GM13977 (cell line): ENCODE results near the gene CNTNAP1.

Source experiments
- DNase-seq: peaks from one replicate; pipeline ENCODE4 v3.0.0; 2012; ENCODE audit warnings: low spot score
- in situ Hi-C: fragments of 300-500 bp; cut with MboI; formaldehyde crosslinking; loops from one replicate; pipeline ENCODE4 v1.12.0; 2022; ENCODE audit warnings: low sequenced_read_pairs, low pct_unique_long_range_greater_than_20kb, mixed read lengths, inconsistent platforms; ENCODE audit not compliant: unreplicated experiment
- TF ChIP-seq, protein P1 (sequence below): IDR thresholded peaks from 2 replicates; pipeline ENCODE4 v1.5.1; 2012; ENCODE audit warnings: mild to moderate bottlenecking, control low read depth; ENCODE audit not compliant: insufficient read depth; ENCODE audit errors: extremely low read depth, missing control alignments

The CNTNAP1 gene

DNA sequence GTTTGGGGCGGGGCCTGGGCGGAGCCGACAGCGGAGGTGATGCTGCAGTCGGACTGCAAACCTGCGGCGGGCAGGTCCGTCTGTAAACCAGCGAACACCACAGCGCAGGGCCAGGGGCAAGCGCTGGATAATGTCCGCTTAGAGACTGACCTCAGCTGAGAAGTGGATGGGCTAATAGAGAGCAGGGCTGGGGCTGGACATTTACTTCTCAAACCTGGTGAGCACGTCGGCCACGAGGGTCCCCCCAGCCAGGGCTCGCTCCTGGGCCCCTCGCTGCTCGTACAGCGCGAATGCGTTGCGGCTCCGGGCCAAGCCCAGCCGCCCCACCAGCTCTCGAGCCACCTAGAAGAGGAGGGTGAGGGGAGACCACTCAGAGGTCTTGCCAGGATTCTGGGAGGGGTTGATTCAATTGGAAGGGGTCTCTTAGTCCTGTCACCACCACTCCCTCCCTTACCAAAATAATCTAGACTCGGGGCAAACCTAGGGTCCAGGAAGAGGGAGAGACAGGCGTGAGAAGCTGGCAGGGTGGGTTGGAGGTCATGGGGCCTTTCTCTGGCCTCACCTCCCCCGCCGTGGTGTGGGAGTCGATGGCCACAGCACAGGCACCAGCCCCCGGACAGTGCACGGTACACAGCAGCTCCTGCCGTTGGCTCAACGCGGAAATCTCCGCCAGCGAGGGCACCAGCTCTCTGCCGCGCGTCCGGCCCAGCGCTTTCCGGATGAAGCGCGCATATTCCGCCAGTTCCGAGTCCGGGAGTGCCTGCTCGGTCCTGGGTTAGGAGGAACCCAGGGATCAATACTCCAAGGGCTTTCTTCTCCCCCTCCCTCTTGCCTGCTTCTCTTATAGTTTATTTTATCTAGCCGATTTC, 11.3 kb upstream of the CNTNAP1 start:
- TF ChIP-seq, protein P1, sequence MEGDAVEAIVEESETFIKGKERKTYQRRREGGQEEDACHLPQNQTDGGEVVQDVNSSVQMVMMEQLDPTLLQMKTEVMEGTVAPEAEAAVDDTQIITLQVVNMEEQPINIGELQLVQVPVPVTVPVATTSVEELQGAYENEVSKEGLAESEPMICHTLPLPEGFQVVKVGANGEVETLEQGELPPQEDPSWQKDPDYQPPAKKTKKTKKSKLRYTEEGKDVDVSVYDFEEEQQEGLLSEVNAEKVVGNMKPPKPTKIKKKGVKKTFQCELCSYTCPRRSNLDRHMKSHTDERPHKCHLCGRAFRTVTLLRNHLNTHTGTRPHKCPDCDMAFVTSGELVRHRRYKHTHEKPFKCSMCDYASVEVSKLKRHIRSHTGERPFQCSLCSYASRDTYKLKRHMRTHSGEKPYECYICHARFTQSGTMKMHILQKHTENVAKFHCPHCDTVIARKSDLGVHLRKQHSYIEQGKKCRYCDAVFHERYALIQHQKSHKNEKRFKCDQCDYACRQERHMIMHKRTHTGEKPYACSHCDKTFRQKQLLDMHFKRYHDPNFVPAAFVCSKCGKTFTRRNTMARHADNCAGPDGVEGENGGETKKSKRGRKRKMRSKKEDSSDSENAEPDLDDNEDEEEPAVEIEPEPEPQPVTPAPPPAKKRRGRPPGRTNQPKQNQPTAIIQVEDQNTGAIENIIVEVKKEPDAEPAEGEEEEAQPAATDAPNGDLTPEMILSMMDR: no peak
- no peak for DNase-seq
- in situ Hi-C loops: no loop called here

DNA sequence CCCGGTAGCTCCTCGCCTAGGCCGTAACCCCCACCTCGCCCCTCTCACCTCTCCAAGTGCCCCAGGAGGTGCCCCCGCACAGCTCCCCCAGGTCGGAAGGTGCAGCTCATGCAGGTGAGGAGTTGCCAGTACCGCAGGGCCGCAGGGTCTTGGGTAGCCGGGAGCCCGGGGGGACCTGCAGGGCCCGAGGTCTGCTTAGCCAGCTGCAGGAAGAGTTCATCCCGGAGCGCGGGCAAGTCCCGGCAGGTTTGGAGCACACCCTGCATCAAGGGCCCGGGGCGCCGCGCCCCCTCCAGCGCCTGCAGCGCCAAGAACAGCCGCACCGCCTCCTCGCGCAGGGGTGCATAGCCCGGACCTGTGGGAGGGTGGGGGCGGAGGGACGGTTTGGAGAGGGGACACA, 10.3 kb upstream of the CNTNAP1 start:
- DNase-seq: no peak
- in situ Hi-C loops: no loop called here
- TF ChIP-seq, protein P1: no peak

DNA sequence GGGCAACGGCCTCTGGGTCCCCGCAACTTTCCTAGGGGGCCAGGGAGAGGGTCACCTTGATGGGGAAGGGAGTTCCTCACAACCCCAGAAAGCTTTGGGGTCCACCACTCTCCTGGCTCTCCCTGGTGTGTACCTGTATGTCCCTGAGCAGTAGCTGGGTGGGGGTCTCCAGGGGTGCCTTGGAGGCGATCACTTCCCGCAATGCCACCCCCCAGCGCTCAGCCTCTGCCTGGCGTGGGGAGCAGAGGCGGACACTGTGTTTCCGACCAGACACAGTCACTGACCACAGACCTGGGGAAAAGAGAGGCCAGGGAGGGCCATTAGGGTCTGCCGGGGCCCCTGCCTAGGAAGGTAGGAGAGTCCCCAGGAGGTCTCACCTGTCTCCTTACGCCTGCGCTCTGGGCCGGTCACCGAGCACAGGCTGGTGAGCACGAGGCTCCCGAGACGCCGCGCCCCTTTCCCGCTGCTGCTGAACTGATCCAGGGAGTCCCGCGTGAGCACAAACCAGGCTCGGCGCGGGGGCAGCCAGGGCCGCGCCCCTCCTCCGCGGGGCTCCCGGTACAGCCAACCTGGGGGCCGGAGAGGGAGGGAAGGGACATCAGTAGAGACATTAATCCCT, 9.0 kb upstream of the CNTNAP1 start:
- in situ Hi-C loops: no loop called here
- DNase-seq: no peak
- TF ChIP-seq, protein P1: peak; percentile 0

DNA sequence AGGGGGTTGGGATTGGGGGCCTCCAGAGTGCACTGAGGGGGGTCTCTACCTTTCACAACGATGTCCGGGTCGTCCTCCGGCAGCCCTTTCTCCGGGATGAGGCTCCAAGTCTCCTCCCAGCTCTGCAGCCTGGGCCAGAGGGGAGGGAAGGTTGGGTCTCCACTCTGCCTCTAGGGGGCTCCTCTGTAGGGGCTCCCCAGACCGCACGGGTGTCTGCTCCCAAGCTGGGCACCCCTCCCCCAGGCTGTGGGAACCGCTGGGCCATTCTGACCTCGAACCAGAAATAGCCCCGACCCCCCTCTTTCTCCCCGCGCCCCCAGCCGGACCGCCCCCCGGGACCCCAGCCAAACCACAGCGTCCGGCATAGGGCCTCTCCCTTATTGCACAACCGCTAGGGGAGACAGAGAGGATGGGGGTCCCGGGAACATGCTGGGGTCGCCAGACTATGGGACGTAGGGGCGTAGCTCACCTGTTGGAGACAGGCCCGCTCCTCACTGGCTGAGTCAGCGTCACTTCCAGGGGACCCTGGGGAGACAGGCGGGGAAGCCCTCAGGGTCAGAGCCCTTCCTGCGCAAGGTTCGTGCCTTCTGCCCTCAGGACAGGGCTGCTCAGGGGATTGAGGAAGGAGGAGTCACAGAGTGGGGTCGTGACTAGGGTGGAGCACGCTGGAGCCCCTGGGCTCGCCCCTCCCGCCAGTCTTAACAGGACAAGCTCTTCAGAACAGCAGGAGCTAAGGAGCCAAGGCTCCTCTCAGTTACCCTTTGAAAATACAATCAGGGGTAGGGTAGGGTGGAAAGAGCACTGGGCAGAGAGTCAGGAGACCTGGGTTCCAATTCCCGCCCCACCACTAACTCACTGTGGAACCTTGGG, 8.2 kb upstream of the CNTNAP1 start:
- DNase-seq: peak; percentile 87
- in situ Hi-C loops: no loop called here
- TF ChIP-seq, protein P1: peak; percentile 78

DNA sequence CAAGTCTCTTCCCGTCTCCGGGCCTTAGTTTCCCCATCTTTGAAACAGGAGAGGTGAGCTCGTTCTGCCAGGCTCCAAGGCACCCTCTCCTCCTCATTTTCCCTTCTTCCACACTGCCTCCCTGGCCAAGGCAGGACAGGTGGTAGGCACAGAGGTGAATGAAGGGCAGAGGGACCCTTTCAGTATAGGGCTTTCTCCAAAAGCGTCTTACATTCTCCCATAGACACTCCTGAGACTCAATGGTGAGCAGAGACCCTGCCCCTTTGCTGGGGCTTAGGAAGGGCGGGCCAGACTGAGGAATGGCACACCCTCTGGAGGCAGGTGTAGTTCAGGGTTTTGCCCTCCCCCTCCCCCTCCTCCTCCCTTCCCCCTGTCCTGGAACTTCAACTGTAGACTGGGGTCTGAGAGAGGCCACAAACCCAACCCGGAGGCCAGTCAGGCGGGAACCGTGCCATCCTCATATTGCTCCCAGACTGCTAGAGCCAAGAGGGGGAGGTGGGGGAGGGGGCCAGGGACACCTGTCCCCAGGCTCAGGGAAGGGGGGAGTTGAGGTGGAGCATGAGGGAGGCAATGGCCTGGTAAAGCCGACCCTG, 7.5 kb upstream of the CNTNAP1 start:
- in situ Hi-C loops: no loop called here
- TF ChIP-seq, protein P1: no peak
- DNase-seq: no peak
